Measurements from ENCODE around the gene KCNK13. TPM values are rescaled to one million over a fixed set of nuclear protein-coding genes. Genes with fewer than 3 reads are reported as not detected.

The KCNK13 gene
- total and polyA plus RNA-seq, 2 experiments from 2014 or later: 0.21 to 1.0 TPM

DNA sequence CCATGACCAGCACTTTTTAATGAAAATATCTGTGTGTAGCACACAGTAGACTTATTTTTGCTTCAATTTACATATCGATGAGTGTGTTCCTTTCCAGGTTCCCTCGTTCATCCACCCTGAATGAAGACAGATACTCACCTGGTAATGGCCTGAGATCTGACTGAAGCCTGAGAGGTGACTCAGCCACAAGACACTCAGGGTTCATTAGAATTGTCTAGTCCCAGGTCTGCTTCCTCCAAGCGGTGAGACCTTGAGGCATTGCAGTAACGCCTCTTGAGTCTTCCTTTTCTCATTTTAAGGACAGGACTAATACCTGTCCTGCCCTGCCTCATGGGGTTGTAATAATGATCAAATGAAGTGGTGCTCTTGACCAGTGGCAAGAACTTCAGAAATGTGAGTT, 11.5 kb upstream of the KCNK13 start:
- Histone ChIP-seq H3K27ac (ENCODE audit: low read depth) (no peak overlapping the region), H3K36me3 (ENCODE audit: insufficient read depth) (no peaks in the 10 kb centered on the region), H3K27me3 (ENCODE audit: insufficient read depth) (no peaks in the 10 kb centered on the region), H2AFZ (no peak overlapping the region), H3K9me2 (ENCODE audit: insufficient read depth) (no peaks in the 10 kb centered on the region), H4K20me1 (replicated peaks; ENCODE audit: insufficient read depth) (no peaks in the 10 kb centered on the region), H3K79me2 (replicated peaks; ENCODE audit: insufficient read depth) (no peaks in the 10 kb centered on the region), H3K4me2 (no peak overlapping the region), H3K4me3 (no peak overlapping the region), H3K4me1 (ENCODE audit: insufficient read depth) (no peaks in the 10 kb centered on the region), H3F3A (replicated peaks; ENCODE audit: low read depth) (no peaks in the 10 kb centered on the region)
- TF ChIP-seq JUNB (IDR thresholded peaks at IDR 0.05; ENCODE audit: unreplicated experiment): no peak
- no peak for TF ChIP-seq STAT1 (IDR thresholded peaks at IDR 0.05; ENCODE audit: unreplicated experiment)
- TF ChIP-seq, protein P1, sequence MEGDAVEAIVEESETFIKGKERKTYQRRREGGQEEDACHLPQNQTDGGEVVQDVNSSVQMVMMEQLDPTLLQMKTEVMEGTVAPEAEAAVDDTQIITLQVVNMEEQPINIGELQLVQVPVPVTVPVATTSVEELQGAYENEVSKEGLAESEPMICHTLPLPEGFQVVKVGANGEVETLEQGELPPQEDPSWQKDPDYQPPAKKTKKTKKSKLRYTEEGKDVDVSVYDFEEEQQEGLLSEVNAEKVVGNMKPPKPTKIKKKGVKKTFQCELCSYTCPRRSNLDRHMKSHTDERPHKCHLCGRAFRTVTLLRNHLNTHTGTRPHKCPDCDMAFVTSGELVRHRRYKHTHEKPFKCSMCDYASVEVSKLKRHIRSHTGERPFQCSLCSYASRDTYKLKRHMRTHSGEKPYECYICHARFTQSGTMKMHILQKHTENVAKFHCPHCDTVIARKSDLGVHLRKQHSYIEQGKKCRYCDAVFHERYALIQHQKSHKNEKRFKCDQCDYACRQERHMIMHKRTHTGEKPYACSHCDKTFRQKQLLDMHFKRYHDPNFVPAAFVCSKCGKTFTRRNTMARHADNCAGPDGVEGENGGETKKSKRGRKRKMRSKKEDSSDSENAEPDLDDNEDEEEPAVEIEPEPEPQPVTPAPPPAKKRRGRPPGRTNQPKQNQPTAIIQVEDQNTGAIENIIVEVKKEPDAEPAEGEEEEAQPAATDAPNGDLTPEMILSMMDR (conservative IDR thresholded peaks at IDR 0.05; ENCODE audit: low read depth in 2 of 2): no peak
- TF ChIP-seq, protein P2, sequence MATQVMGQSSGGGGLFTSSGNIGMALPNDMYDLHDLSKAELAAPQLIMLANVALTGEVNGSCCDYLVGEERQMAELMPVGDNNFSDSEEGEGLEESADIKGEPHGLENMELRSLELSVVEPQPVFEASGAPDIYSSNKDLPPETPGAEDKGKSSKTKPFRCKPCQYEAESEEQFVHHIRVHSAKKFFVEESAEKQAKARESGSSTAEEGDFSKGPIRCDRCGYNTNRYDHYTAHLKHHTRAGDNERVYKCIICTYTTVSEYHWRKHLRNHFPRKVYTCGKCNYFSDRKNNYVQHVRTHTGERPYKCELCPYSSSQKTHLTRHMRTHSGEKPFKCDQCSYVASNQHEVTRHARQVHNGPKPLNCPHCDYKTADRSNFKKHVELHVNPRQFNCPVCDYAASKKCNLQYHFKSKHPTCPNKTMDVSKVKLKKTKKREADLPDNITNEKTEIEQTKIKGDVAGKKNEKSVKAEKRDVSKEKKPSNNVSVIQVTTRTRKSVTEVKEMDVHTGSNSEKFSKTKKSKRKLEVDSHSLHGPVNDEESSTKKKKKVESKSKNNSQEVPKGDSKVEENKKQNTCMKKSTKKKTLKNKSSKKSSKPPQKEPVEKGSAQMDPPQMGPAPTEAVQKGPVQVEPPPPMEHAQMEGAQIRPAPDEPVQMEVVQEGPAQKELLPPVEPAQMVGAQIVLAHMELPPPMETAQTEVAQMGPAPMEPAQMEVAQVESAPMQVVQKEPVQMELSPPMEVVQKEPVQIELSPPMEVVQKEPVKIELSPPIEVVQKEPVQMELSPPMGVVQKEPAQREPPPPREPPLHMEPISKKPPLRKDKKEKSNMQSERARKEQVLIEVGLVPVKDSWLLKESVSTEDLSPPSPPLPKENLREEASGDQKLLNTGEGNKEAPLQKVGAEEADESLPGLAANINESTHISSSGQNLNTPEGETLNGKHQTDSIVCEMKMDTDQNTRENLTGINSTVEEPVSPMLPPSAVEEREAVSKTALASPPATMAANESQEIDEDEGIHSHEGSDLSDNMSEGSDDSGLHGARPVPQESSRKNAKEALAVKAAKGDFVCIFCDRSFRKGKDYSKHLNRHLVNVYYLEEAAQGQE (IDR thresholded peaks at IDR 0.05; ENCODE audit: unreplicated experiment): no peak
- TF ChIP-seq NANOG (IDR thresholded peaks at IDR 0.05; ENCODE audit: borderline replicate concordance): no peak
- TF ChIP-seq EZH2phosphoT487 (IDR thresholded peaks at IDR 0.05; ENCODE audit: unreplicated experiment): no peak
- no peak for TF ChIP-seq CREB1 (CRISPR knock-in tag; IDR thresholded peaks at IDR 0.05; ENCODE audit: low read depth)
- TF ChIP-seq, protein P3, sequence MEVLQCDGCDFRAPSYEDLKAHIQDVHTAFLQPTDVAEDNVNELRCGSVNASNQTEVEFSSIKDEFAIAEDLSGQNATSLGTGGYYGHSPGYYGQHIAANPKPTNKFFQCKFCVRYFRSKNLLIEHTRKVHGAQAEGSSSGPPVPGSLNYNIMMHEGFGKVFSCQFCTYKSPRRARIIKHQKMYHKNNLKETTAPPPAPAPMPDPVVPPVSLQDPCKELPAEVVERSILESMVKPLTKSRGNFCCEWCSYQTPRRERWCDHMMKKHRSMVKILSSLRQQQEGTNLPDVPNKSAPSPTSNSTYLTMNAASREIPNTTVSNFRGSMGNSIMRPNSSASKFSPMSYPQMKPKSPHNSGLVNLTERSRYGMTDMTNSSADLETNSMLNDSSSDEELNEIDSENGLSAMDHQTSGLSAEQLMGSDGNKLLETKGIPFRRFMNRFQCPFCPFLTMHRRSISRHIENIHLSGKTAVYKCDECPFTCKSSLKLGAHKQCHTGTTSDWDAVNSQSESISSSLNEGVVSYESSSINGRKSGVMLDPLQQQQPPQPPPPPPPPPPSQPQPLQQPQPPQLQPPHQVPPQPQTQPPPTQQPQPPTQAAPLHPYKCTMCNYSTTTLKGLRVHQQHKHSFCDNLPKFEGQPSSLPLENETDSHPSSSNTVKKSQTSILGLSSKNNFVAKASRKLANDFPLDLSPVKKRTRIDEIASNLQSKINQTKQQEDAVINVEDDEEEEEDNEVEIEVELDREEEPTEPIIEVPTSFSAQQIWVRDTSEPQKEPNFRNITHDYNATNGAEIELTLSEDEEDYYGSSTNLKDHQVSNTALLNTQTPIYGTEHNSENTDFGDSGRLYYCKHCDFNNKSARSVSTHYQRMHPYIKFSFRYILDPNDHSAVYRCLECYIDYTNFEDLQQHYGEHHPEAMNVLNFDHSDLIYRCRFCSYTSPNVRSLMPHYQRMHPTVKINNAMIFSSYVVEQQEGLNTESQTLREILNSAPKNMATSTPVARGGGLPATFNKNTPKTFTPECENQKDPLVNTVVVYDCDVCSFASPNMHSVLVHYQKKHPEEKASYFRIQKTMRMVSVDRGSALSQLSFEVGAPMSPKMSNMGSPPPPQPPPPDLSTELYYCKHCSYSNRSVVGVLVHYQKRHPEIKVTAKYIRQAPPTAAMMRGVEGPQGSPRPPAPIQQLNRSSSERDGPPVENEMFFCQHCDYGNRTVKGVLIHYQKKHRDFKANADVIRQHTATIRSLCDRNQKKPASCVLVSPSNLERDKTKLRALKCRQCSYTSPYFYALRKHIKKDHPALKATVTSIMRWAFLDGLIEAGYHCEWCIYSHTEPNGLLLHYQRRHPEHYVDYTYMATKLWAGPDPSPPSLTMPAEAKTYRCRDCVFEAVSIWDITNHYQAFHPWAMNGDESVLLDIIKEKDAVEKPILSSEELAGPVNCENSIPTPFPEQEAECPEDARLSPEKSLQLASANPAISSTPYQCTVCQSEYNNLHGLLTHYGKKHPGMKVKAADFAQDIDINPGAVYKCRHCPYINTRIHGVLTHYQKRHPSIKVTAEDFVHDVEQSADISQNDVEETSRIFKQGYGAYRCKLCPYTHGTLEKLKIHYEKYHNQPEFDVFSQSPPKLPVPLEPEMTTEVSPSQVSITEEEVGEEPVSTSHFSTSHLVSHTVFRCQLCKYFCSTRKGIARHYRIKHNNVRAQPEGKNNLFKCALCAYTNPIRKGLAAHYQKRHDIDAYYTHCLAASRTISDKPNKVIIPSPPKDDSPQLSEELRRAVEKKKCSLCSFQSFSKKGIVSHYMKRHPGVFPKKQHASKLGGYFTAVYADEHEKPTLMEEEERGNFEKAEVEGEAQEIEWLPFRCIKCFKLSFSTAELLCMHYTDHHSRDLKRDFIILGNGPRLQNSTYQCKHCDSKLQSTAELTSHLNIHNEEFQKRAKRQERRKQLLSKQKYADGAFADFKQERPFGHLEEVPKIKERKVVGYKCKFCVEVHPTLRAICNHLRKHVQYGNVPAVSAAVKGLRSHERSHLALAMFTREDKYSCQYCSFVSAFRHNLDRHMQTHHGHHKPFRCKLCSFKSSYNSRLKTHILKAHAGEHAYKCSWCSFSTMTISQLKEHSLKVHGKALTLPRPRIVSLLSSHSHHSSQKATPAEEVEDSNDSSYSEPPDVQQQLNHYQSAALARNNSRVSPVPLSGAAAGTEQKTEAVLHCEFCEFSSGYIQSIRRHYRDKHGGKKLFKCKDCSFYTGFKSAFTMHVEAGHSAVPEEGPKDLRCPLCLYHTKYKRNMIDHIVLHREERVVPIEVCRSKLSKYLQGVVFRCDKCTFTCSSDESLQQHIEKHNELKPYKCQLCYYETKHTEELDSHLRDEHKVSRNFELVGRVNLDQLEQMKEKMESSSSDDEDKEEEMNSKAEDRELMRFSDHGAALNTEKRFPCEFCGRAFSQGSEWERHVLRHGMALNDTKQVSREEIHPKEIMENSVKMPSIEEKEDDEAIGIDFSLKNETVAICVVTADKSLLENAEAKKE (CRISPR knock-in tag; IDR thresholded peaks at IDR 0.05): no peak
- TF ChIP-seq POLR2AphosphoS5 (IDR thresholded peaks at IDR 0.05; ENCODE audit: low read depth): no peak
- no peak for TF ChIP-seq ZNF114 (CRISPR knock-in tag; IDR thresholded peaks at IDR 0.05)
- no peak for TF ChIP-seq ZNF331 (CRISPR knock-in tag; IDR thresholded peaks at IDR 0.05; ENCODE audit: low read depth)
- TF ChIP-seq, protein P4, sequence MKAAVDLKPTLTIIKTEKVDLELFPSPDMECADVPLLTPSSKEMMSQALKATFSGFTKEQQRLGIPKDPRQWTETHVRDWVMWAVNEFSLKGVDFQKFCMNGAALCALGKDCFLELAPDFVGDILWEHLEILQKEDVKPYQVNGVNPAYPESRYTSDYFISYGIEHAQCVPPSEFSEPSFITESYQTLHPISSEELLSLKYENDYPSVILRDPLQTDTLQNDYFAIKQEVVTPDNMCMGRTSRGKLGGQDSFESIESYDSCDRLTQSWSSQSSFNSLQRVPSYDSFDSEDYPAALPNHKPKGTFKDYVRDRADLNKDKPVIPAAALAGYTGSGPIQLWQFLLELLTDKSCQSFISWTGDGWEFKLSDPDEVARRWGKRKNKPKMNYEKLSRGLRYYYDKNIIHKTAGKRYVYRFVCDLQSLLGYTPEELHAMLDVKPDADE (IDR thresholded peaks at IDR 0.05): no peak
- no peak for TF ChIP-seq EZH2 (IDR thresholded peaks at IDR 0.05; ENCODE audit: low read depth, unreplicated experiment)
- Mint-ChIP-seq H3K27me3 (ENCODE audit: insufficient read depth, low read depth, poor library complexity) (no peaks in the 10 kb centered on the region), H3K9me3 (no peaks in the 10 kb centered on the region), H3K4me1 (0 out of 3 replicates have a peak, but pooled peaks cover 4% of the 10 kb centered on the region), H3K36me3 (ENCODE audit: low read depth) (no peaks in the 10 kb centered on the region), H3K4me3 (no peak overlapping the region), H3K27ac (no peak overlapping the region)
- ATAC-seq (no peak), DNase-seq (ENCODE audit: low spot score) (no peak)

Data from GM23338 (cell line).